Fibroblast of villous mesenchyme (primary cell): ENCODE data around the gene CDR2. TPM values are rescaled to one million over a fixed set of nuclear protein-coding genes. Genes with fewer than 3 reads are reported as not detected.
A peak's percentile ranks its signal among the peaks of the same experiment; 100 is the strongest.
"Not testable (repeated sequence)": the region's sequence is repeated elsewhere in the genome, so short reads cannot be mapped to it uniquely, and the experiment has no call there.

Experiments
- DNase-seq: peaks from one replicate; pipeline ENCODE4 v3.0.0-alpha.2; 2010; ENCODE audit warnings: low read depth
- H3K4me3 ChIP-seq: 2 replicates; pipeline ENCODE4 v1.5.1; 2011; ENCODE audit warnings: low read depth, mild to moderate bottlenecking, low read length
- total RNA-seq: library from RNA; depleted of rRNA; stranded (reverse); fragments of >200 nt; gene quantifications from 2 replicates; pipeline ENCODE4 v1.2.3, GENCODE V29; 2012
- TF ChIP-seq, protein P1 (sequence below): IDR thresholded peaks from 2 replicates; pipeline ENCODE4 v1.5.1; 2012; ENCODE audit warnings: low read depth, mild to moderate bottlenecking, low read length; ENCODE audit not compliant: insufficient read depth

The CDR2 gene
- total RNA-seq, 1 donor: 40.2 TPM

DNA sequence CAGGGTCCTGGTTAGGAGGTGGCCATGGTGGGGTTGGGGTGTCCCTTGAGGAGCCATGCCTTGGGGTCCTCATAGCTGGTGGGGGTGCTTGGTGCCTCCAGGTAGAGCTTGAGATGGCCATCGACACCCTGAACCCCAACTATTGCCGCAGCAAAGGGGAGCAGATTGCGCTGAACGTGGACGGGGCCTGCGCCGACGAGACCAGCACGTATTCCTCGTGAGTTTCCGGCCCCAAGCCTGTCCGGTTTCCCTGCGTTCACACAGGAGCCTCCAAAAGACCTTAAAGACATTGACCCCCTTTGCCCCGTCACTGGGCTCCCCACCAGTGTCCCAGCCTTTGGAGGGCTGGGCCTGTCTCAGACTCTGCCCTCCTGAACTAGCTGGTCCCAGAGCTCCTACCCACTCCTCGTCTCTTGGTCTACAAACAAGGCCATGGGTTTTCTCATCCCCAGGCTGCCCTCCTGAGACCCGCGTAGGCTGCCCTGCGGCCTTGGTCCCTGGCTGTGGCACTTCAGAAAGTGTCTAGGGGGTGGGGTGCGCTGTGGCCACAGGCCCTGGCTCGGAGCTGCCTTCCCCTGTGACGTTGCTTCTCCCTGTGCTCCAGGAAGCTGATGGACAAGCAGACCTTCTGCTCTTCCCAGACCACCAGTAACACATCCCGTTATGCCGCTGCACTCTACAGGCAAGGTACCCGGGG, 65.4 kb downstream of the CDR2 start:
- no peak overlapping the region for H3K4me3 ChIP-seq
- TF ChIP-seq, protein P1, sequence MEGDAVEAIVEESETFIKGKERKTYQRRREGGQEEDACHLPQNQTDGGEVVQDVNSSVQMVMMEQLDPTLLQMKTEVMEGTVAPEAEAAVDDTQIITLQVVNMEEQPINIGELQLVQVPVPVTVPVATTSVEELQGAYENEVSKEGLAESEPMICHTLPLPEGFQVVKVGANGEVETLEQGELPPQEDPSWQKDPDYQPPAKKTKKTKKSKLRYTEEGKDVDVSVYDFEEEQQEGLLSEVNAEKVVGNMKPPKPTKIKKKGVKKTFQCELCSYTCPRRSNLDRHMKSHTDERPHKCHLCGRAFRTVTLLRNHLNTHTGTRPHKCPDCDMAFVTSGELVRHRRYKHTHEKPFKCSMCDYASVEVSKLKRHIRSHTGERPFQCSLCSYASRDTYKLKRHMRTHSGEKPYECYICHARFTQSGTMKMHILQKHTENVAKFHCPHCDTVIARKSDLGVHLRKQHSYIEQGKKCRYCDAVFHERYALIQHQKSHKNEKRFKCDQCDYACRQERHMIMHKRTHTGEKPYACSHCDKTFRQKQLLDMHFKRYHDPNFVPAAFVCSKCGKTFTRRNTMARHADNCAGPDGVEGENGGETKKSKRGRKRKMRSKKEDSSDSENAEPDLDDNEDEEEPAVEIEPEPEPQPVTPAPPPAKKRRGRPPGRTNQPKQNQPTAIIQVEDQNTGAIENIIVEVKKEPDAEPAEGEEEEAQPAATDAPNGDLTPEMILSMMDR: no peak

DNA sequence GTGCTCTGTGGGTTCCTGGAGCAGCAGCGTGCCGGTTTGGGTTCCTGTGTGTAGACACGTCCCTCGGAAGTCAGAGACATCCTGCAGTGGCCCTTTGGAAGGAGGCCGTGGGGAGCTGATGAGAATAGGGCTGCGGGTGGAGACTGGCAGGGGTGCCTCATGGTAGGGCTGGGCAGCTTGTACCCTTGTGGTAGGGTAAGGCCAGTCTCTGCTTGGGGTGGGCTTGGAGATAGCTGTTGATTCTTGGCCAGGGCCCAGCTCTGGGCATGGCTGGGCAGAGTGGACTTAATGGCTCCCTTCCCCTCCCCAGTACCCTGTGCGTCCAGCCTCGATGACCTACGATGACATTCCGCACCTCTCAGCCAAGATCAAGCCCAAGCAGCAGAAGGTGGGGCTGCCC, 66.6 kb downstream of the CDR2 start:
- no peak overlapping the region for H3K4me3 ChIP-seq
- DNase-seq: no peak
- TF ChIP-seq, protein P1: no peak

More for the DNA sequence above, 65.4 kb downstream of the CDR2 start:
- DNase-seq: no peak

DNA sequence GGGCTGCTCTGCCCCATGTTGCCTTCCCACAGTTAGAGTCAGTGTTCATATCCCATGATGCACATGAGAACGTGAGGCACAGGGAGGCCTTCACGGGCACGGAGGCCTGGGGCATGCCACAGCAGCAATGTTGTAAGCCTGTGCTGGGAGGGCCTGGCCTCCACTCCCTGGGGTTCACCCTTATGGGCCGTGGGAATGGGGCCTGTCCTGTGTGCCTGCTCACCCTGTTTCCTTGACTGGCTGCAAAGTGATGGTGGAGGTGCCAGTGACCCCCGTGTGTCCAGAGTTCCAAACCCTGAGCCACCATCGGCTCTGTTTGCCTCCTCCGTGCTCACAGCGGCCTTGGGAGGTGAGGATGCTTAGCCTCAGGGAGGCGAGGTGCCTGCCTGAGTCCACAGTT, 67.6 kb downstream of the CDR2 start:
- DNase-seq: no peak
- no peak overlapping the region for H3K4me3 ChIP-seq
- TF ChIP-seq, protein P1: no peak

DNA sequence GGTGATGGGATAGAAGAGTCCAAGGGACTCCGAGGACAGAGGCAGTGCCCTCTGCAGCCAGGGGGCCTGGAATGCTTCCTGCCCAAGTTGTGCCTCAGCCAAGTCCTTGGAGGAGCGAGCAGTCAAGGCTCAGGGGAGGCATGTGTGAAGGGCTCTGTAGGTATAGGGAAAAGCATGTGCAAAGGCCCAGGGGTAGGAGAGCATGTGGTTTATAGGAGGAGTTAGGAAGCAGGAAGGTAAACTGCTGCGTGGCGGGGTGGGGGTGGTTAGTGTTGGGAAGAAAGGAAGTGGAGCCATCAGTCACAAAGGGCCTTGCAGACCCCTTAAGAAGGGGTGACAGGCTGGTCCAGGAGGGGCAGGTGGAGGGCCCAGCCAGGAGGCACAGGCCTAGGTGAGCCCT, 70.0 kb downstream of the CDR2 start:
- DNase-seq: no peak
- TF ChIP-seq, protein P1: no peak
- H3K4me3 ChIP-seq: no peak overlapping the region

DNA sequence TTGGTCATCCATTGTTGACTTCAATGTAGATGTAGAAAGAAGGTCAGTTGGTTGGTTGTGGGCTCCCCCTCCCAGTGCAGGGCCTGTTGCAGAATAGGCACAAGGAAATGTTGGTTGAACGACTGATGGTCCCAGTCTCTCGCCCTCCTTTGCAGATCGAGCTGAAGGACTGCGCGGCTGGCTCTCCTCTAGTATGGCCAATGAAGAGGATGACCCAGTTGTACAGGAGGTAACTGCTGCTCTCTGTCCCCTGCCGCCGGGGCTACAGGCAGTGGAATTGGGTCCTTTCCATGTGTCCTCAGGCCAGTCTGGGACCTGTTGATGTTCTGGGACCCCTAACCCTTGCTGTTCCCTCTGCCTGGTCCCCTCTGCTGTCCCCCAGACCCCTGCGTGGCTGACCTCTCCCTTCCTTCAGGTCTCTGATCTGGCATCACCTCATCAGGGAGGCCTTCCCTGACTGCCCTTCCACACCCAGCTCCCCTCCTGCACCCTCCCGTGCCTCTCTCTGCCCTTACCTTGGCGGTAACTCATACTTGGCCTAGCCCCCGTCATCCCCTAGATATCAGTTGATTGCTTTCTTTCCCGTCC, 71.5 kb downstream of the CDR2 start:
- TF ChIP-seq, protein P1: no peak
- DNase-seq: no peak

DNA sequence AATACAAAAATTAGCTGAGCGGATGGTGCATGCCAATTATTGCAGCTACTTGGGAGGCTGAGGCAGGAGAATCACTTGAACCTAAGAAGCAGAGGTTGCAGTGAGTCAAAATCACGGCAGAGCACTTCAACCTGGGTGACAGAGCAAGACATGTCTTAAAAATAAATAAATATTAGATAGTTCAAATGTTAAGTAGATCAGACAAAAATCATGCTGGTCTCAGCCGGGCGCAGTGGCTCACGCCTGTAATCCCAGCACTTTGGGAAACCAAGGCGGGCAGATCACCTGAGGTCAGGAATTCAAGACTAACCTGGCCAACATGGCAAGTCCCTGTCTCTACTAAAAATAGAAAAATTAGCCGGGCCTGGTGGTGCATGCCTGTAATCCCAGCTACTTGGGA, 73.0 kb downstream of the CDR2 start:
- DNase-seq, H3K4me3 ChIP-seq: not testable (repeated sequence)

More for the DNA sequence above, 71.5 kb downstream of the CDR2 start:
- H3K4me3 ChIP-seq: no peak overlapping the region

DNA sequence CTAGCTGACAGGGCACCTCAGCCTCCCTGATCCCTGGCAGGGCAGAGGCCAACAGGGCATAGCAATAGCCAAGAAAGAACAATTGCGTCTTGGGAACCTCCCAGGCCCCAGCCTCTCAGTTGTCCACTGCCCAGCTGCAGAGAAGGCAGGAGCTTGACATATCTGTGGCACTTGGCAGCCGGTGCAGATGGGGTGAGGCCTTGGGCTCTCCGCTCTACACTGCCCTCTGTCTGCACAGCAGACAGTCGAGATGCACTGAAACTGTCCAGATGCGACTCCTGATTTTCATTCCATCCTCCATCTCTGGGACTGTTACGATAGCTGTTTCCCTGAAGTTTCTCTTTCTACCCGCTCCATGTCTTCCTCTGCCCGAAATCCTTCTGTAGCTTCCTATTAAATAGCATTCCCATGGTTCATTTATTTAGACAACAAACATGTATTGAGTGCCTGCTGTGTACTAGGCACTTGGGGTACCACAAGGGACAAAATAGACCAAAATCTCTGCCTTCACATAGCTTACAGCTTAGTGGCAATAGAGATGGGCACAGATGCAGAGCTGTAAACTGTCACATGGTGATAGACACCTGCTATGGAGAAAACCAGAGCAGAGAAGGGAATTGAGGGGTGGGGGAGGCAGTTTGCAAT, 73.9 kb downstream of the CDR2 start:
- peak; percentile 68 for DNase-seq
- TF ChIP-seq, protein P1: peak; percentile 81
- H3K4me3 ChIP-seq: no peak overlapping the region
